GM12801 (cell line): ENCODE results near the gene IDH3G.

Source experiments
- CTCF ChIP-seq: IDR thresholded peaks from one replicate; pipeline ENCODE4 v1.5.1; 2011; ENCODE audit warnings: control low read depth; ENCODE audit not compliant: insufficient read length; ENCODE audit errors: extremely low read depth

IDH3G gene

DNA sequence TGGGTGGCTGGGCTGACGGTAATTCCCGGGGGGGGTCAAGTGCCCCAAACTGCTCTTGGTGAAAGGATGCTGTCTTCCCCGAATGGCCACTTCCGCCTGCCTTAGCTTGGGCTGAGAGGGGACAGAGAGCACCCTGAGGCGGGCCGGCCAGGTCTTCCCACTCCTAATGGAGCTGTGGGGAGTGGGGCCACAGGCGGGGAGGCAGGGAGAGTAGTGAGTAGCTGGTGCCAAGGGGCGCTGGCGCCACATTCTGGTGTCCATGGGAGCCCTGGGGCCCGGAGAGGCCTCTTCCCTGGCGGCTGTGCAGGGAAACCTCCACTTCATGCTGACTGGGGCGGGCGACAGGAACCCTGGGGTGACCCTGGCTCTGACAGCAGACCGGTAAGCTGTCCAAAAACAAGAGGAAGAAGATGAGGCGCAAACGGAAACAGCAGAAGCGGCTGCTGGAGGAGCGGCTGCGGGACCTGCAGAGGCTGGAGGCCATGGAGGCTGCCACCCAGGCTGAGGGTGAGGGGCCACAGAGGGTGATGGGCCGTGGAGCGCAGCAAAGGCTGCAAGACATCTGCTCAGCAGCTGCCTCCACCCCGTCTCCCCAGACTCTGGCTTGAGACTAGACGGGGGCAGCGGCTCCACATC, 10.7 kb downstream of the IDH3G start:
- TF ChIP-seq CTCF: no peak

GRCh38 chrX:153782871-153783270, 11.3 kb downstream of the IDH3G start:
- TF ChIP-seq CTCF: no peak

- no peak for TF ChIP-seq CTCF
Observed at GRCh38 chrX:153782313-153782712, 11.9 kb downstream of the IDH3G start.

- no peak for TF ChIP-seq CTCF
Observed at GRCh38 chrX:153781428-153782047, 12.6 kb downstream of the IDH3G start.

DNA sequence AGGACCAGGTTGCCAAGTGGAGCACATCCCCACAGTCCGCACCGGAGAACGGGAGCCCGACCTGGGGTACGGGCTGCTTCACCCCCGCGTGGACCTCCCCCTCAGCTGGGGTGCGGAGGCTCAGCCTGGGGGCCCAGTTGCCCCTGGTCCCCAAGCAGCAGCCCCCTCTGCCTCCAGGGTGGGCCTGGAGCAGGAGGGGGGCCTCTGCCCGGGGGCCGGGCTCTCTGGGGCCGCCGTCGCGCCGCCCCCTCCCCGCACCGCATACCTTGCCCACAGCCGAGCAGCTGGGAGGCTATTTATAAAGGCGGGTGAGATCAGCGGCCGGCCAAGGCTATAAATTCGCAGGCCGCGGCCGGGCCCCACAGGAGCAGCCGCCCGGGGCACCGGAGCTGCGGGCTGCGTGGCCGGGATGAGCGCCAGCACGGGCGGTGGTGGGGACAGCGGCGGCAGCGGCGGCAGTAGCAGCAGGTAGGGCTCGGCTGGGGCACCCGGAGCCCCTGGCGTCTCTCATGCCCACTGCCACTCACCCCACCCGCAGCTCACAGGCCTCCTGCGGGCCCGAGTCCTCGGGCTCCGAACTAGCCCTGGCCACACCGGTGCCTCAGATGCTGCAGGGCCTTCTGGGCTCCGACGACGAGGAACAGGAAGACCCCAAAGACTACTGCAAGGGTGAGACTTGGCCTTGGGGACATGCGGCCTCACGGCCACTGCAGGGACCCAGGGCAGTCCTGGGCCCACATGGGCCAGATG, 13.3 kb downstream of the IDH3G start, which contains the start of gene SRPK3:
Gene SRPK3 (plus strand): TSS at position 364 of the 750 bp plus-strand sequence. CDS start 46 bp downstream, at position 410.
- no peak for TF ChIP-seq CTCF

DNA sequence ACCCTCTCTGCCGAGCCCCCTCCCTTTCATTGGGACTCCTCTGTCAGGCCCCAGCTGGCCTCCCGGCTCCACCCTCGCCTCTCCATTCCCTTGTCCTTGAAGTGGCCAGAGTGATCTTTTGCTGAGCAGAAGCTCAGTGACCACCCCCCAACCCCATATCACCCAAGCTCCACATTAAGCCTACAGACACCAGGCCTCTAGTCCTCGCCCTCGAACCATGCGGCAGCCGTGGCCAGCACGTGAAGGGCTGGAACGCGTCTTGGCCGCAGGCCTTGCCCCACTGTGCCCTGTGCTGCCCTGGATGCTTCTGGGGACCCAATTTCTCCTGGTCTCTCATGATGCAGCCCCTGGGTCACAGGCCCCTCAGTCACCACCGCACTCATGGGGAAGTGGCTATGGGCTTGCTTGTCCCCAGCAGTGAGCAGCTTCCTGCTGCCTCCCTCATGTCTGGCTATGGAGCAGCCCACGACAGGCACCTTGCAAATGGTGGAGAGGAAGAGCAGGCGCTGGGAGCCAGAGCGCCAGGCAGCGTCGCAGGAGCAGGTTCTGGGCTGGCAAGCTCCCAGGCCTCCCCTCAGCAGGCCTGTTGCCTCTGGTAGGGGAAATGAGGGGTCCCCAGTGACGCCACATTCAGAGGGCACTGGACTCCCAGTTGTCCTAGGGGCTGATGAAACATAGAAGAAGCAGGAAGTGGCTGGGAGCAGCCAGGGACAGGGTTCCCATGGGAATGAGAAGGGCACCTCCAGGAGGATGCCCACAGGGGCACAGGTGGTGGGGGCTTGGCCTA, 14.1 kb downstream of the IDH3G start:
- no peak for TF ChIP-seq CTCF

DNA sequence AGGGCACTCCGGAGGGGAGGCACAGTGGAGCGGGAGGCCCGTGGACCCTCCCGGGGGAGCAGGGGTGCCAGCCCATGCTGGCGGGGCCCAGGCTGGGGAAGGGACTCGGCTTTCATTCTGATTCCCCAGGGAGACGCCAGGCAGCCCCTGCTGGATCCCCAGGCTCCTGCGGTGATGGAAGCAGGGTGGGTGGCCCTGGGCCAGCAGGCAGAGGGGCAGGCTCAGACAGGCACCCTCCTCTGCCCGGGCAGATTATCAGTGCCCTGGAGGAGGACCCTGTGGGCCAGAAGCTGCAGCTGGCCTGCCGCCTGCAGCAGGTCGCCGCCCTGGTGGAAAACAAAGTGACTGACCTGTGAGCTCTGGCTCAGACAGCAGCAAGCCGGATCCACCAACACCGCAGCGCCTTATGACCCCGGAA, 15.5 kb downstream of the IDH3G start:
- TF ChIP-seq CTCF: no peak
